K562 (cell line): ENCODE data around the gene HMCES. TPM values are rescaled to one million over a fixed set of nuclear protein-coding genes. Genes with fewer than 3 reads are reported as not detected.
A peak's percentile ranks its signal among the peaks of the same experiment; 100 is the strongest.

Experiments
- BHLHE40 ChIP-seq: IDR thresholded peaks from 2 replicates; pipeline ENCODE4 v1.6.1; 2011; ENCODE audit warnings: low read length, improper control_type of control experiment
- CBX8 ChIP-seq: fragments of 200-600 bp; sonication (generic); IDR thresholded peaks from 2 replicates; pipeline ENCODE4 v1.6.1; 2012; ENCODE audit warnings: borderline replicate concordance, mixed run types, low read depth, mild to moderate bottlenecking, moderate library complexity, mixed read lengths, low read length, control low read depth, inconsistent platforms; ENCODE audit not compliant: poor library complexity, severe bottlenecking; ENCODE audit errors: extremely low read depth
- DEAF1 ChIP-seq: fragments of 450-650 bp; formaldehyde crosslinking; IDR thresholded peaks from 2 replicates; pipeline ENCODE4 v1.4.0; 2020; ENCODE audit warnings: mild to moderate bottlenecking, moderate library complexity
- EHMT2 ChIP-seq: fragments of 450-650 bp; IDR thresholded peaks from 2 replicates; pipeline ENCODE4 v1.6.1; 2018; ENCODE audit warnings: antibody characterized with exemption
- ELF2 ChIP-seq: fragments of 250-450 bp; sonication (Bioruptor Pico); IDR thresholded peaks from 2 replicates; pipeline ENCODE4 v1.5.0; 2021; ENCODE audit warnings: mild to moderate bottlenecking
- FOS ChIP-seq: IDR thresholded peaks from 3 replicates; pipeline ENCODE4 v1.6.1; 2011; ENCODE audit not compliant: insufficient read length; ENCODE audit errors: extremely low read depth
- FOXJ3 ChIP-seq: sonication (generic); formaldehyde crosslinking; IDR thresholded peaks from 2 replicates; pipeline ENCODE4 v1.4.0; 2020; ENCODE audit warnings: mild to moderate bottlenecking, missing genetic modification reagents
- GATAD2B ChIP-seq: fragments of 450-650 bp; IDR thresholded peaks from 2 replicates; pipeline ENCODE4 v1.6.1; 2017; ENCODE audit warnings: mild to moderate bottlenecking, borderline replicate concordance
- NFIX ChIP-seq: fragments of 250-450 bp; sonication (Bioruptor Pico); IDR thresholded peaks from 2 replicates; pipeline ENCODE4 v1.4.0; 2020; ENCODE audit warnings: low read depth, mild to moderate bottlenecking, moderate library complexity
- PCBP2 ChIP-seq: fragments of 200-400 bp; formaldehyde crosslinking; IDR thresholded peaks from 2 replicates; pipeline ENCODE4 v1.6.1; 2018; ENCODE audit warnings: low read length, low read depth, mild to moderate bottlenecking, moderate library complexity; ENCODE audit not compliant: poor library complexity, severe bottlenecking
- PRMT5 ChIP-seq: sonication (generic); formaldehyde crosslinking; IDR thresholded peaks from 2 replicates; pipeline ENCODE4 v1.5.0; 2020; ENCODE audit warnings: missing genetic modification reagents
- SAP30 ChIP-seq: fragments of 200-600 bp; sonication (generic); IDR thresholded peaks from 2 replicates; pipeline ENCODE4 v1.6.1; 2012; ENCODE audit warnings: borderline replicate concordance, low read depth, mild to moderate bottlenecking, moderate library complexity, low read length, control low read depth, inconsistent platforms; ENCODE audit not compliant: insufficient read depth, poor library complexity, severe bottlenecking
- SETDB1 ChIP-seq: IDR thresholded peaks from one replicate; pipeline ENCODE4 v1.6.1; 2012; ENCODE audit warnings: low read length, control low read depth, inconsistent platforms
- SMAD4 ChIP-seq: fragments of 250-450 bp; sonication (Bioruptor Pico); conservative IDR thresholded peaks from 2 replicates; pipeline ENCODE4 v1.8.0; 2021; ENCODE audit warnings: inconsistent platforms, mild to moderate bottlenecking, moderate library complexity
- SMARCB1 ChIP-seq: IDR thresholded peaks from 2 replicates; pipeline ENCODE4 v1.6.1; 2011; ENCODE audit warnings: improper control_type of control experiment, low read depth; ENCODE audit not compliant: insufficient read length
- TAF15 ChIP-seq: fragments of 200-400 bp; formaldehyde crosslinking; IDR thresholded peaks from 2 replicates; pipeline ENCODE4 v1.6.1; 2017; ENCODE audit warnings: mild to moderate bottlenecking, low read depth, low read length, moderate library complexity
- TCF7 ChIP-seq: sonication (generic); IDR thresholded peaks from 2 replicates; pipeline ENCODE4 v1.6.1; 2016; ENCODE audit warnings: antibody characterized with exemption, borderline replicate concordance
- U2AF1 ChIP-seq: fragments of 200-400 bp; formaldehyde crosslinking; optimal IDR thresholded peaks from 2 replicates; pipeline ENCODE3; 2017; ENCODE audit warnings: mild to moderate bottlenecking, low read depth, low read length, moderate library complexity
- USF2 ChIP-seq: sonication (generic); formaldehyde crosslinking; IDR thresholded peaks from 2 replicates; pipeline ENCODE4 v1.5.0; 2020; ENCODE audit warnings: missing genetic modification reagents
- WHSC1 ChIP-seq: IDR thresholded peaks from one replicate; pipeline ENCODE4 v1.6.1; 2012; ENCODE audit warnings: low read length, control low read depth, inconsistent platforms
- XRCC4 ChIP-seq: IDR thresholded peaks from one replicate; pipeline ENCODE4 v1.6.1; 2011; ENCODE audit not compliant: insufficient read depth, insufficient read length; ENCODE audit errors: extremely low read depth
- ZBTB5 ChIP-seq: fragments of 450-650 bp; IDR thresholded peaks from 2 replicates; pipeline ENCODE4 v1.6.1; 2017; ENCODE audit warnings: antibody characterized with exemption
- ZNF584 ChIP-seq: fragments of 200-800 bp; sonication (Bioruptor generic); IDR thresholded peaks from 2 replicates; pipeline ENCODE4 v1.6.1; 2016; ENCODE audit warnings: low read depth, mild to moderate bottlenecking, missing genetic modification characterization, missing compliant biosample characterization
- polyA plus RNA-seq, 8 experiments: library from polyadenylated mRNA; depleted of rRNA in 4 of 8; stranded (reverse) in 5 of 8; unstranded in 3 of 8; fragments of >200 nt; fragmentation: Nextera tagmentation in 2 of 8; fragmentation: Illumina TruSeq in 1 of 8; extraction: Ambion mirVana in 2 of 8; extraction: Trizol in 1 of 8; gene quantifications; 2 replicates each; pipeline versions ENCODE4 v1.2.1 to v1.2.3, GENCODE V29; 2011 to 2014; ENCODE audit warnings: inconsistent platforms in 1 of 8, missing spikeins in 1 of 8
- total RNA-seq, 7 experiments: library from RNA; depleted of rRNA in 6 of 7; stranded (reverse); fragments of >200 nt in 6 of 7; fragmentation: Illumina TruSeq in 2 of 7; extraction: Trizol in 2 of 7; gene quantifications; 2 replicates each; pipeline versions ENCODE4 v1.2.1 to v1.2.3, GENCODE V29; 2011 to 2021; ENCODE audit warnings: low replicate concordance in 1 of 7
- TF ChIP-seq, protein P1 (sequence below): fragments of 250-450 bp; sonication (Bioruptor Pico); IDR thresholded peaks from 2 replicates; pipeline ENCODE4 v1.5.0; 2021

HMCES gene
- total and polyA plus RNA-seq, 9 of the 15 experiments (the other 6 are each of a cell fraction or from before 2014, with no cell fraction given) = 18.8 to 45.3 (median 24.8) TPM

DNA sequence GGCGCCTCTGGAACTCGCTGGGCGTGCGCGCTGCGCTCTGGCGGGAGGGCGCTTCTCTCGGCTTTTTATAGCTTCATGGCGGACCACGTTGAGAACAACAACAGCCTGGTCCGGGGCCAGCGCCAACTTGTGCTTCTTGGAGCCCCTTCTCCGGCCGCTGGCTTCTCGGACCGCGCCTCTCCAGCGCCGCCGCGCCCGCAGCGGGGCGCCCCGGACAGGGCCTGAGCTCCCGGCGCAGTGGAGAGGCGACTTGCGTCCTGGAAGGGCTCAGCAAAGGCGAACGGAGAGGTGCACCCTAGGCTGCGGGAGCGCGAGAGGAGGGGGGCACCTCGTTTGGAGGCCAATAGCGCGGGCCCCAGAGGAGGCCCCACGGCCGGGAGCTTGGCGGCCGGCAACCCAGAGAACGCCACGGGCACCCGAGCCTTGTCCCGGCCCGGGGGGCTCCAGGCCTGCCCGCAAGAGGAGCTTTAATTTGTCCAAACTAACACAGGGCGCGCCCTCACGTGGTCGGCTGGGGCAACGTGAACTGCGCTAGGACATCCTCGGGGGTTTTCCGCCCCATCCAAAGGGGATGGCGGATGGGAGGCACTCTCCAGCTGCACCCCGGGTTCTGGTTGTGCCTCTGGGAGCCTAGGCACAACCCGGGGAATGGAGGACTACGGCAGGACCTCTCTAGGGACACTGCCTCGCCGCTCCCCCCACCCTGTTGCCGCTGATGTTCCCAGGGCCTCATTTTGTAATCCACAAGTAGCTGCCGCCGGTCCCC, 37.8 kb downstream of the HMCES start (continued):
- no peak for TF ChIP-seq GATAD2B
- no peak for TF ChIP-seq TAF15
- TF ChIP-seq TCF7 = no peak
- TF ChIP-seq ZBTB5 = peak; percentile 84; the same call in 1 of the 2 replicates
- TF ChIP-seq WHSC1 = no peak
- no peak for TF ChIP-seq PCBP2
- TF ChIP-seq, protein P1, sequence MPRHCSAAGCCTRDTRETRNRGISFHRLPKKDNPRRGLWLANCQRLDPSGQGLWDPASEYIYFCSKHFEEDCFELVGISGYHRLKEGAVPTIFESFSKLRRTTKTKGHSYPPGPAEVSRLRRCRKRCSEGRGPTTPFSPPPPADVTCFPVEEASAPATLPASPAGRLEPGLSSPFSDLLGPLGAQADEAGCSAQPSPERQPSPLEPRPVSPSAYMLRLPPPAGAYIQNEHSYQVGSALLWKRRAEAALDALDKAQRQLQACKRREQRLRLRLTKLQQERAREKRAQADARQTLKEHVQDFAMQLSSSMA (CRISPR knock-in tag) = no peak
- peak; percentile 69 for TF ChIP-seq USF2 (CRISPR knock-in tag)
- no peak for TF ChIP-seq DEAF1 (CRISPR knock-in tag)
- TF ChIP-seq PRMT5 (CRISPR knock-in tag) = no peak
- peak; percentile 59 for TF ChIP-seq SMAD4 (CRISPR knock-in tag)
- TF ChIP-seq BHLHE40 = peak; percentile 50
- peak; percentile 71 for TF ChIP-seq SAP30
- TF ChIP-seq ZNF584 = 0 out of 2 replicates have a peak, but pooled peaks have one; percentile 47
- no peak for TF ChIP-seq SETDB1
- TF ChIP-seq NFIX (CRISPR knock-in tag) = no peak
- no peak for TF ChIP-seq ELF2
- TF ChIP-seq XRCC4 = no peak
- no peak for TF ChIP-seq CBX8
- no peak for TF ChIP-seq U2AF1
- TF ChIP-seq FOS = no peak
- TF ChIP-seq EHMT2 = no peak
- no peak for TF ChIP-seq FOXJ3 (CRISPR knock-in tag)
- no peak for TF ChIP-seq SMARCB1
